Astrocyte (in vitro differentiated cells and primary cell): ENCODE measurements around the gene ECE1. TPM values are rescaled to one million over a fixed set of nuclear protein-coding genes. Genes with fewer than 3 reads are reported as not detected.

Source experiments
- DNase-seq: peaks from one replicate; pipeline ENCODE4 v3.0.0-alpha.2; 2010; ENCODE audit warnings: low read depth
- FAIRE-seq: peaks from 2 replicates; lab custom pipeline; 2011; peaks lifted over from hg19 to GRCh38; lab: Jason Lieb, UNC
- H2AFZ ChIP-seq: 2 replicates; pipeline ENCODE4 v1.6.0; 2012; ENCODE audit warnings: low read depth, low read length, inconsistent platforms
- H3K27ac ChIP-seq: 2 replicates; pipeline ENCODE4 v1.5.1; 2011; ENCODE audit warnings: low read depth, low read length, inconsistent platforms
- H3K27me3 ChIP-seq: 2 replicates; pipeline ENCODE4 v1.6.0; 2011; ENCODE audit warnings: low read length, inconsistent platforms; ENCODE audit not compliant: insufficient read depth
- H3K36me3 ChIP-seq: 2 replicates; pipeline ENCODE4 v1.5.1; 2011; ENCODE audit warnings: low read length, inconsistent platforms; ENCODE audit not compliant: insufficient read depth
- H3K4me1 ChIP-seq: 2 replicates; pipeline ENCODE4 v1.5.1; 2011; ENCODE audit warnings: low read length, inconsistent platforms; ENCODE audit not compliant: insufficient read depth
- H3K4me2 ChIP-seq: 2 replicates; pipeline ENCODE4 v1.6.0; 2012; ENCODE audit warnings: low read length, inconsistent platforms
- H3K4me3 ChIP-seq: 2 replicates; pipeline ENCODE4 v1.5.1; 2011; ENCODE audit warnings: low read depth, mild to moderate bottlenecking, low read length, inconsistent platforms; ENCODE audit not compliant: insufficient read depth
- H3K79me2 ChIP-seq: 2 replicates; pipeline ENCODE4 v1.6.0; 2012; ENCODE audit warnings: mild to moderate bottlenecking, low read length, inconsistent platforms; ENCODE audit not compliant: insufficient read depth
- H3K9ac ChIP-seq: 2 replicates; pipeline ENCODE4 v1.6.0; 2012; ENCODE audit warnings: mild to moderate bottlenecking, low read length, inconsistent platforms
- H3K9me3 ChIP-seq: 2 replicates; pipeline ENCODE4 v1.5.1; 2012; ENCODE audit warnings: low read depth, mild to moderate bottlenecking, low read length, inconsistent platforms; ENCODE audit not compliant: insufficient read depth
- H4K20me1 ChIP-seq: 2 replicates; pipeline ENCODE4 v1.6.0; 2012; ENCODE audit warnings: low read length, inconsistent platforms; ENCODE audit not compliant: insufficient read depth
- H3K27ac Mint-ChIP-seq: one replicate; pipeline ENCODE4 v1.8.0; 2021; ENCODE audit warnings: mild to moderate bottlenecking, mixed read lengths; ENCODE audit not compliant: unreplicated experiment
- H3K27me3 Mint-ChIP-seq: one replicate; pipeline ENCODE4 v1.8.0; 2021; ENCODE audit warnings: low read depth, mixed read lengths; ENCODE audit not compliant: unreplicated experiment
- H3K36me3 Mint-ChIP-seq: one replicate; pipeline ENCODE4 v1.8.0; 2021; ENCODE audit warnings: low read depth, mixed read lengths; ENCODE audit not compliant: unreplicated experiment
- H3K4me1 Mint-ChIP-seq: one replicate; pipeline ENCODE4 v1.8.0; 2021; ENCODE audit warnings: low read depth, mixed read lengths; ENCODE audit not compliant: unreplicated experiment
- H3K4me3 Mint-ChIP-seq: one replicate; pipeline ENCODE4 v1.8.0; 2021; ENCODE audit warnings: mild to moderate bottlenecking, moderate library complexity, mixed read lengths; ENCODE audit not compliant: unreplicated experiment
- H3K9me3 Mint-ChIP-seq: one replicate; pipeline ENCODE4 v1.8.0; 2021; ENCODE audit warnings: mild to moderate bottlenecking, mixed read lengths; ENCODE audit not compliant: unreplicated experiment
- EZH2 ChIP-seq: IDR thresholded peaks from 2 replicates; pipeline ENCODE4 v1.6.1; 2012; ENCODE audit warnings: mild to moderate bottlenecking, low read length, inconsistent platforms; ENCODE audit not compliant: insufficient read depth
- total RNA-seq: library from RNA; stranded (reverse); gene quantifications from 2 replicates; pipeline ENCODE4 v1.2.1, GENCODE V29; 2021
- TF ChIP-seq, protein P1 (sequence below): IDR thresholded peaks from 2 replicates; pipeline ENCODE4 v1.5.1; 2011; ENCODE audit warnings: low read depth, mild to moderate bottlenecking, inconsistent platforms, low read length, moderate library complexity; ENCODE audit not compliant: insufficient read depth

Gene ECE1
- total RNA-seq, 1 donor from 2014 or later: 172 TPM

DNA sequence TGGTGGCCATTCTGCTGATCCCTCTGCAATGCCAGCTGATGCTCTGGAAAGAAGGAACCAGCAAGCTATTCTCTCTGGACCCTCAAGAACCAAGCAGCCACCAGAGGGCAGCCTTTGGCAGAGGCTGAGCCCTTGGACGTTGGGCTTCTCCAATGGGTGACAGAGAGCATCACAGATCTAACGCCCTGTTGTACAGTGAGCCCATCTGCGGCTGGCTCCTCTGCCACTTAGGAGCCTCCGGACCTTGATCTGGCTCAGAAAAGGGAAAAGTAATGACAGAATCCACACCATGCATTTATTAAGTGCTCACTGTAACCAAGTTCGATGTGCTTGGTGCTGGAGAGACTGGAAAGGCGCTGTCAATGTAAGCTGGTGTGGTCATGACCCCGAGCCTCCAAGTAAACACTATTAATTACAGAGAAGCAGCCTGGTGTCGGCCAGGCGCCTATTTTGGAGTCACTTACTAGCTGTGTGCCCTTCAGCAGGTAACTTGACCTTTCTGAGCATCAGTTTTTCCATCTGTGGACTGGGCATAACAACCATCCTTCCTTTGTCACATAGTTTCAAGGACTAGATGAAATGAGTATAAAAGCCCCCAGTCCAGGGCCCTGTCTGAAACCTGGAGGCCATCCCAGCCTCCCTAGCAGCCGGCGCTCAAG lies 34.9 kb downstream of the ECE1 start:
- H3K4me1 ChIP-seq: peaks cover 14% of the 10 kb centered on the region
- Mint-ChIP-seq H3K27ac (no peak overlapping the region), H3K4me3 (no peak overlapping the region), H3K4me1 (peaks cover 9% of the 10 kb centered on the region), H3K9me3 (no peaks in the 10 kb centered on the region), H3K36me3 (peaks cover 17% of the 10 kb centered on the region), H3K27me3 (no peaks in the 10 kb centered on the region)
- no peaks in the 10 kb centered on the region for H3K79me2 ChIP-seq
- H3K9me3 ChIP-seq: no peaks in the 10 kb centered on the region
- TF ChIP-seq EZH2: no peak
- TF ChIP-seq, protein P1, sequence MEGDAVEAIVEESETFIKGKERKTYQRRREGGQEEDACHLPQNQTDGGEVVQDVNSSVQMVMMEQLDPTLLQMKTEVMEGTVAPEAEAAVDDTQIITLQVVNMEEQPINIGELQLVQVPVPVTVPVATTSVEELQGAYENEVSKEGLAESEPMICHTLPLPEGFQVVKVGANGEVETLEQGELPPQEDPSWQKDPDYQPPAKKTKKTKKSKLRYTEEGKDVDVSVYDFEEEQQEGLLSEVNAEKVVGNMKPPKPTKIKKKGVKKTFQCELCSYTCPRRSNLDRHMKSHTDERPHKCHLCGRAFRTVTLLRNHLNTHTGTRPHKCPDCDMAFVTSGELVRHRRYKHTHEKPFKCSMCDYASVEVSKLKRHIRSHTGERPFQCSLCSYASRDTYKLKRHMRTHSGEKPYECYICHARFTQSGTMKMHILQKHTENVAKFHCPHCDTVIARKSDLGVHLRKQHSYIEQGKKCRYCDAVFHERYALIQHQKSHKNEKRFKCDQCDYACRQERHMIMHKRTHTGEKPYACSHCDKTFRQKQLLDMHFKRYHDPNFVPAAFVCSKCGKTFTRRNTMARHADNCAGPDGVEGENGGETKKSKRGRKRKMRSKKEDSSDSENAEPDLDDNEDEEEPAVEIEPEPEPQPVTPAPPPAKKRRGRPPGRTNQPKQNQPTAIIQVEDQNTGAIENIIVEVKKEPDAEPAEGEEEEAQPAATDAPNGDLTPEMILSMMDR: peak; percentile 85
- H3K36me3 ChIP-seq: peaks cover 13% of the 10 kb centered on the region
- no peak overlapping the region for H2AFZ ChIP-seq
- DNase-seq (peak; percentile 57), FAIRE-seq (no peak)
- peaks cover 3% of the 10 kb centered on the region for H4K20me1 ChIP-seq
- no peak overlapping the region for H3K9ac ChIP-seq
- no peak overlapping the region for H3K27ac ChIP-seq
- no peak overlapping the region for H3K4me3 ChIP-seq
- H3K4me2 ChIP-seq: no peak overlapping the region
- no peaks in the 10 kb centered on the region for H3K27me3 ChIP-seq

DNA sequence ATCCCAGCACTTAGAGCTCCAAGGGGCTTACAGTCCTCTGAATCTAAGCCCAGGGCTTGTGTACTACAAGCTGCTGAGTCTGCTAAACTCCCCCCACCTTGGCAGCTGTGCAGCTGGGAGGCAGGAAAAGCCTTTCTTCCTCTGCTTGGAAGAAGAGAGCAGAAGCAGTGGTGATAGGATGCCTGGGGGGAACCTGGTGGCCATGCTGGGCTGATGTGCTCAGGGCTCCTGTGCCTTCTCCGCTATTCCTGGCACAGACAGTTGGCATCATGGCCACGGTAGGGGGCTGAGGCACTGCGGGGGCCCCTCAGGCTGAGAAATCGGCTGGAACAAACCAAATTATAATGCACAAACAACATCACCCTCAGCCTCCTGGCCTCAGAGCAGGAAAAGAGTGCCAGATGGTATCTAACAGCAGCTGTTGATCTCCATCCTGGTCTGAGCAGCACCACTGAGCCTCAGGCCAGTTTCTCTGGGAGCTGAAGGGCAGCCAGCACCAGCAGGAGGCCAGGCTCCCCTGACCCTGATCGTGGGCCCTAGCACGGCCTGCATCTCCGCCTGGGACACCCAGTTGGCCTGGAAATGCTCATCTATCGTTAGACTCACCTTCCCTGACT lies 35.8 kb downstream of the ECE1 start:
- H4K20me1 ChIP-seq: peaks cover 3% of the 10 kb centered on the region
- Mint-ChIP-seq H3K27ac (no peak overlapping the region), H3K4me1 (peaks cover 9% of the 10 kb centered on the region), H3K9me3 (no peaks in the 10 kb centered on the region), H3K36me3 (peaks cover 14% of the 10 kb centered on the region), H3K4me3 (no peak overlapping the region), H3K27me3 (no peaks in the 10 kb centered on the region)
- H3K9ac ChIP-seq: no peak overlapping the region
- H3K4me2 ChIP-seq: no peak overlapping the region
- no peak for TF ChIP-seq EZH2
- TF ChIP-seq, protein P1: no peak
- FAIRE-seq (no peak), DNase-seq (no peak)
- H3K79me2 ChIP-seq: no peaks in the 10 kb centered on the region
- H3K36me3 ChIP-seq: peaks cover 15% of the 10 kb centered on the region
- H2AFZ ChIP-seq: no peak overlapping the region
- H3K9me3 ChIP-seq: no peaks in the 10 kb centered on the region
- no peak overlapping the region for H3K4me3 ChIP-seq
- no peaks in the 10 kb centered on the region for H3K27me3 ChIP-seq
- peaks cover 14% of the 10 kb centered on the region for H3K4me1 ChIP-seq
- no peak overlapping the region for H3K27ac ChIP-seq
